ENCODE results near the gene ABCB8. TPM values are rescaled to one million over a fixed set of nuclear protein-coding genes. Genes with fewer than 3 reads are reported as not detected.

The ABCB8 gene
- total and polyA plus RNA-seq, 9 of the 15 experiments (the other 6 are each of a cell fraction or from before 2014, with no cell fraction given): 7.6 to 106 (median 36.3) TPM

- ChIA-PET CTCF (ENCODE audit: low intra/inter-chr PET ratio) (no interaction called here), POLR2A (interaction anchor here (0.6 to 1.7 kb wide), 7 partner anchors 15 to 110 kb away, joined by 3 to 5 read pairs (median 3); no protein-coding TSS in a partner anchor)
- H3K4me2 ChIP-seq (ENCODE audit: insufficient read depth, low read length): no peak overlapping the region
- peaks cover 9% of the 10 kb centered on the region for H3K9me1 ChIP-seq (ENCODE audit: control insufficient read depth, insufficient read depth, low read length)
- H3K79me2 ChIP-seq (ENCODE audit: control insufficient read depth, insufficient read depth, low read length): peaks cover 77% of the 10 kb centered on the region
- peaks cover 36 to 63% of the 10 kb centered on the region in 2 experiments for H3K4me1 ChIP-seq (replicated peaks in 1 of 2; ENCODE audit: control insufficient read depth in 2 of 2, insufficient read depth in 2 of 2, low read length in 2 of 2)
- no peaks in the 10 kb centered on the region for H3K27me3 ChIP-seq (ENCODE audit: control insufficient read depth in 2 of 2, insufficient read depth in 2 of 2, low read length in 2 of 2)
- no peak overlapping the region; the same call in 1 of the 2 replicates for H3K4me3 ChIP-seq
- ATAC-seq (no peak), DNase-seq (ENCODE audit: extremely low read depth in 1 of 4, low spot score in 3 of 4) (no peak), FAIRE-seq (no peak)
- peak overlapping the region; percentile 84 to 98; a peak in 3 of 4 replicates for H3K9ac ChIP-seq (ENCODE audit: insufficient read depth in 1 of 2, low read depth in 2 of 2, low read length in 2 of 2)
- H2AFZ ChIP-seq (ENCODE audit: low read depth, low read length): no peak overlapping the region
- BruUV-seq (replicated peaks): no TSS peak
- H3K36me3 ChIP-seq (ENCODE audit: control insufficient read depth, insufficient read depth, low read length): peaks cover 63% of the 10 kb centered on the region; the same call in 2 of the 3 replicates
- 82% methylated on average over 30 of the region's 30 CpGs for WGBS (ENCODE audit: insufficient coverage, low coverage, missing lambda C conversion rate)
- no peaks in the 10 kb centered on the region for H3K9me3 ChIP-seq (replicated peaks; ENCODE audit: control insufficient read depth, insufficient read depth, low read depth, low read length)
- intact Hi-C loops (cut with micrococcal nuclease) (loop anchor here (10.0 kb wide), 1 partner anchor 774 kb away; no protein-coding TSS in a partner anchor), in situ Hi-C loops (cut with MboI) (no loop called here)
- peaks cover 54% of the 10 kb centered on the region for H4K20me1 ChIP-seq (replicated peaks; ENCODE audit: control insufficient read depth, insufficient read depth, low read length)
- peak overlapping the region; percentile 38; the same call in 2 of the 3 replicates for H3K27ac ChIP-seq (ENCODE audit: extremely low read depth, low read depth, low read length)
- no peak for TF ChIP-seq U2AF1 (optimal IDR thresholded peaks at IDR 0.05; ENCODE audit: low read depth, low read length)
- TF ChIP-seq HINFP (tag; conservative IDR thresholded peaks at IDR 0.05; ENCODE audit: low read depth): no peak
- peak in 1 of 2 experiments; percentile 39; a peak in 1 of 4 replicates for TF ChIP-seq HDAC1 (IDR thresholded peaks at IDR 0.05)
- TF ChIP-seq FOXP1 (CRISPR knock-in tag; IDR thresholded peaks at IDR 0.05): no peak
- TF ChIP-seq MTA3 (IDR thresholded peaks at IDR 0.05; ENCODE audit: borderline replicate concordance): no peak
- TF ChIP-seq RNF2 (IDR thresholded peaks at IDR 0.05): no peak
- no peak for TF ChIP-seq ZNF644 (tag; IDR thresholded peaks at IDR 0.05; ENCODE audit: low read depth)
- TF ChIP-seq TRIM28 (IDR thresholded peaks at IDR 0.05): no peak
- TF ChIP-seq ZNF12 (CRISPR knock-in tag; IDR thresholded peaks at IDR 0.05): no peak
- TF ChIP-seq ZNF444 (CRISPR knock-in tag; IDR thresholded peaks at IDR 0.05): no peak
- no peak for TF ChIP-seq CREB3 (tag; conservative IDR thresholded peaks at IDR 0.05; ENCODE audit: low read depth)
- TF ChIP-seq KHSRP (IDR thresholded peaks at IDR 0.05): no peak
- TF ChIP-seq SAFB (IDR thresholded peaks at IDR 0.05; ENCODE audit: borderline replicate concordance, low read depth, low read length): no peak
- 0 out of 2 replicates have a peak, but pooled peaks have one; percentile 11 for TF ChIP-seq ZNF511 (CRISPR knock-in tag; IDR thresholded peaks at IDR 0.05)
- no peak for TF ChIP-seq ZBED1 (IDR thresholded peaks at IDR 0.05)
- no peak for TF ChIP-seq NFIX (CRISPR knock-in tag; IDR thresholded peaks at IDR 0.05; ENCODE audit: low read depth)
- TF ChIP-seq RBFOX2 (IDR thresholded peaks at IDR 0.05; ENCODE audit: low read depth, low read length): peak; percentile 55
- TF ChIP-seq SRSF3 (IDR thresholded peaks at IDR 0.05; ENCODE audit: insufficient read depth, low read length): no peak
- TF ChIP-seq TFAP4 (CRISPR knock-in tag; IDR thresholded peaks at IDR 0.05; ENCODE audit: borderline replicate concordance): peak; percentile 30; the same call in 1 of the 2 replicates
These were observed 60.8 kb downstream of the ABCB8 start for GRCh38 chr7:151088856-151089699.

Data from K562 (cell line).